ENCODE data around the gene CFAP46.

The CFAP46 gene

DNA sequence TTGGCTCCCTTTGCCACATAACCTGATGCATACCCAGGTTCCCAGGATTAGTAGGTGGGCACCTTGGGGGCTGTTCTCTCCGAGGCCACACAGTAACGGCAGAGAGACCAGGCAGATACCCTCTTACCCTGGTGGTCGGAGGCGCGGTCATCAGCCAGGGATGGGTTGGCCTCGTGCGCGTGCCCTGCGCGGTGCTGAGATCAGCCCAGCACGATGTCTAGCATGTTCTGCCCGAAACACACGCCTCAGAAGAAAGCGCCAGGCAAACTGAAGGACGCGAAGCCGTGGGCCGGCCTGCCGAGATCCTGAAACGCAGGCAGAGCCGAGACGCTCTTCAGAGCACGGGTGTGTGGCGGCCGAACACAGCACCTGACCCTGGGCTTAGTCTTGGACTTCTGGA is 34.7 kb upstream of the CFAP46 start:
- Histone ChIP-seq H3K4me3 (ENCODE audit: low read depth in 1 of 2, low read length in 2 of 2) (no peak overlapping the region), H3K27me3 (ENCODE audit: control insufficient read depth in 1 of 2, insufficient read depth in 2 of 2, low read length in 2 of 2) (peaks cover 0 to 37% of the 10 kb centered on the region in 2 donors), H3K27ac (ENCODE audit: low read depth, low read length) (no peak overlapping the region), H3K9me3 (ENCODE audit: low read length) (no peaks in the 10 kb centered on the region), H3K9ac (ENCODE audit: low read length) (no peak overlapping the region), H3K36me3 (ENCODE audit: insufficient read depth, low read length) (no peaks in the 10 kb centered on the region), H3K4me1 (ENCODE audit: insufficient read depth, low read length) (no peaks in the 10 kb centered on the region)

DNA sequence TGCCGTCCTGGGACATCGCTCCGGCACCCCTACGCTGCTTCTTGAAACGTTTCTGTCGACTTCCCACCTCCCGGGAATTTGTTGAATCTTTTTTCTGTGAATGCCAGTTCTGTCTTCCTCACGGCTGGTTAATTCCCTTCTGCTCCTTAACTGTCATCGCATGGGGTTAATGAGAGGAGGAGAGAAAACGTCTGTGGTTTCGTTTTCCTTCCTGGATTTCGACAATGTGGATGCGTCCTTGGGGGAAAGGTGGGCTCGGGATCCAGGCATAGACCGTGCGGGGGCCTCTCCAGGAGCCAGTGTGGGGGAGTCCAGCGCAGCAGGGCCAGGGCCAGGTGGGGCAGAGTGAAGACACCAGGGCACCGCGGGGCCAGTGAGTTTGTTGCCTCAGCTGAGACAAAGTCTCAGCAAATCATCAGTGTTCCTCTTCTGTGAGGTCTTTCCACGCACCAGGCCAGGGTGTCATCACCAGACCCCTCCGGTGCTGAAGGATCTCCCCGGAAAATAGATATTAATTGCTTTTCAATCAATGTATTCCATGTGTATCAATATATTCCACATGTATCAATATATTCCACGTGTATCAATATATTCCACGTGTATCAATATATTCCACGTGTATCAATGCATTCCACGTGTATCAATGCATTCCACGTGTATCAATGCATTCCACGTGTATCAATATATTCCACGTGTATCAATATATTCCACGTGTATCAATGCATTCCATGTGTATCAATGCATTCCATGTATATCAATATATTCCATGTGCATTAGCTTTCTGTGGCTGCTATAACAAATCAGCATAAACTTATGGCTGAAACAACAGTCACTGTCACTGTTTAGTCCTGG is 33.7 kb upstream of the CFAP46 start:
- Histone ChIP-seq H3K36me3 (ENCODE audit: insufficient read depth, low read length) (no peaks in the 10 kb centered on the region), H3K27ac (ENCODE audit: low read depth, low read length) (no peak overlapping the region), H3K9me3 (ENCODE audit: low read length) (no peaks in the 10 kb centered on the region), H3K9ac (ENCODE audit: low read length) (no peak overlapping the region), H3K4me1 (ENCODE audit: insufficient read depth, low read length) (no peaks in the 10 kb centered on the region), H3K4me3 (ENCODE audit: low read depth in 1 of 2, low read length in 2 of 2) (no peak overlapping the region), H3K27me3 (ENCODE audit: control insufficient read depth in 1 of 2, insufficient read depth in 2 of 2, low read length in 2 of 2) (peaks cover 0 to 46% of the 10 kb centered on the region in 2 donors)

DNA sequence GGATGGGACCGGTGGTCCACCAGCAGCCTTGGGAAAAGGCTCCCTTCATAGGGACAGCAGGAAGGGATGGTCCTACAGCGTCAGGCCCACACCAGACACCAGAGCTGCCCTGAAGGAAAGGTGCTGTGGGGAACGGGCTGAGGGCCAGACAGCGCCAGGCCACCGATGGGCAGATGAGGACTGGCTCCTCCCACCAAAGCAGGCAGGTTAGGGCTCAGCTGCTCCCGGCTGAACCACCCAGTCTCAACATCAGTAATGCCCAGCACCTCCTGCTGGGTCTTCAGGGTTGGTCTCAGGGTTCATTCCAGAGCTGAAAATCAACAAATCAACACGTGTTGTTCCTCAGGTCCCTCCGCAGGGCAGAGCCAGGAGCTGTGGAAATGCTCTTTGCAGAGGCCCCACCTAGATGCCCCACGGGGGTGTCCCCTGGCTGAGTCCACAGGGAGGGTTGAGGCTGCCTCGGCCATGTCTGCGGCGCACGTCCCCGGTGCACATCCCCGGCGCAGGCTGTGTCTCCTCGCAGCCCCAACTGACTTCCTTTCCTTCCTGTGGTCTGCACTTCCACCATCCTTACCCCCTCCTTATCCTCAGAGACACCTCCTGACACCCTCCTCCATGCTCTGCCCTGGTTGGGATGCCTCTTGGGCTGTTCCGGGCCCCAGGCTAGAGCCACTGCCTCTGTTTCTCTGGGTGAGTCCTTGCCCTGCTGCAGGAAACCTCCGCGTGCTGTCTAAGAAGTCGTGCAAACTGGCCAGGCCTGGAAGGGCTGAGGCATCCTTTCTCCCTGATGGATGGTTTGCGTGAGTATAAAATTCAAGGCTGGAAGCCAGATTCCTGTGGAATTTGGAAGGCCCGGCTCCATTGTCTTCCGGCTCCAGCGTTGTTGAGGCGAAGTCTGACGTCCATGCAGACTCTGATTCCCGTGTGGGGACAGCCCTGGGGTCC is 32.8 kb upstream of the CFAP46 start:
- Histone ChIP-seq H3K27me3 (ENCODE audit: control insufficient read depth in 1 of 2, insufficient read depth in 2 of 2, low read length in 2 of 2) (peaks cover 0 to 53% of the 10 kb centered on the region in 2 donors), H3K9ac (ENCODE audit: low read length) (no peak overlapping the region), H3K9me3 (ENCODE audit: low read length) (no peaks in the 10 kb centered on the region), H3K4me3 (ENCODE audit: low read depth in 1 of 2, low read length in 2 of 2) (no peak overlapping the region), H3K4me1 (ENCODE audit: insufficient read depth, low read length) (no peaks in the 10 kb centered on the region), H3K27ac (ENCODE audit: low read depth, low read length) (no peak overlapping the region), H3K36me3 (ENCODE audit: insufficient read depth, low read length) (no peaks in the 10 kb centered on the region)

DNA sequence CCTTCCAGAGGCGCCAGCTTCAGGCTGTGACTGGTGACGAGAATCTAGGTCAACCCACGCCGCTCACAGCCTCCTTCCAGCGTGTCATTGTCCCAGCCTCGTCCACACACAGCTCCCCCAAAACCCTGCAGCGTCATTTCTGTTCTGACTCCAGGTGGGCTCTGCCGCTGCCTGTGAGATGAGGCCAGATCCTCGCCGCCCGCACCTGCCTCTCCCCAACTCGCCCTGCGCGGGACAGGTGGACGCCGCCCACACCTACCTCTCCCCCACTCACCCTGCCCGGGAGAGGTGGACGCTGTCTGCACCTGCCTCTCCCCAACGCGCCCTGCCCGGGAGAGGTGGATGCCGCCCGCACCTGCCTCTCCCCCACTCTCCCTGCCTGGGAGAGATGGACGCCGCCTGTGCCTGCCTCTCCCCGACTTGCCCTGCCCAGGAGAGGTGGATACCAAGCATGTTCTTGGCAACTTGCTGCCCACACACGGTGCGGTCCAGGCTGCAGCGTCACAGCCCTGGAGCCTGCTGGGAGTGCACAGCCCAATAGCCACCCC is 32.0 kb upstream of the CFAP46 start:
- Histone ChIP-seq H3K36me3 (ENCODE audit: insufficient read depth, low read length) (no peaks in the 10 kb centered on the region), H3K4me1 (ENCODE audit: insufficient read depth, low read length) (no peaks in the 10 kb centered on the region), H3K9me3 (ENCODE audit: low read length) (no peaks in the 10 kb centered on the region), H3K9ac (ENCODE audit: low read length) (no peak overlapping the region), H3K27me3 (ENCODE audit: control insufficient read depth in 1 of 2, insufficient read depth in 2 of 2, low read length in 2 of 2) (peaks cover 0 to 53% of the 10 kb centered on the region in 2 donors), H3K4me3 (ENCODE audit: low read depth in 1 of 2, low read length in 2 of 2) (no peak overlapping the region), H3K27ac (ENCODE audit: low read depth, low read length) (no peak overlapping the region)

DNA sequence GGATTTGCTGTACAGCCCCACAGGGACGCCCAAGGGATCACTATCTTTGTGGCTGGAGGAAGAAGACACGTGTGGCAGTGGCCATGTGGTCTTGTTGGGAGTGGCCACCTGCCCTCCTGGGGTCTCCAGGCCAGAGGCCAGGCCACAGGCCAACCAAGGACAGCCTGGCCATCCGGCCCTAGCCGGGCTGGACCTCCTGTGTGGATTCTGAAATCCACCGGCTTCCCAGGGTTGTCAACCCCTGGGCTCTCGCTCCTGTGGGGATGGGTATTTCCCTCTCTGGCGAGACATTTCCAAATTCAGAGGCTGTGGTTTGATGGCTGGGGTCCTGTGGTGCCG is 31.5 kb upstream of the CFAP46 start:
- H3K27me3 ChIP-seq (ENCODE audit: control insufficient read depth in 1 of 2, insufficient read depth in 2 of 2, low read length in 2 of 2), result peaks cover 0 to 53% of the 10 kb centered on the region in 2 donors
- H3K9me3 ChIP-seq (ENCODE audit: low read length), result no peaks in the 10 kb centered on the region
- no peak overlapping the region for H3K9ac ChIP-seq (ENCODE audit: low read length)
- no peaks in the 10 kb centered on the region for H3K4me1 ChIP-seq (ENCODE audit: insufficient read depth, low read length)
- no peak overlapping the region for H3K4me3 ChIP-seq (ENCODE audit: low read depth in 1 of 2, low read length in 2 of 2)
- H3K36me3 ChIP-seq (ENCODE audit: insufficient read depth, low read length), result no peaks in the 10 kb centered on the region
- no peak overlapping the region for H3K27ac ChIP-seq (ENCODE audit: low read depth, low read length)

DNA sequence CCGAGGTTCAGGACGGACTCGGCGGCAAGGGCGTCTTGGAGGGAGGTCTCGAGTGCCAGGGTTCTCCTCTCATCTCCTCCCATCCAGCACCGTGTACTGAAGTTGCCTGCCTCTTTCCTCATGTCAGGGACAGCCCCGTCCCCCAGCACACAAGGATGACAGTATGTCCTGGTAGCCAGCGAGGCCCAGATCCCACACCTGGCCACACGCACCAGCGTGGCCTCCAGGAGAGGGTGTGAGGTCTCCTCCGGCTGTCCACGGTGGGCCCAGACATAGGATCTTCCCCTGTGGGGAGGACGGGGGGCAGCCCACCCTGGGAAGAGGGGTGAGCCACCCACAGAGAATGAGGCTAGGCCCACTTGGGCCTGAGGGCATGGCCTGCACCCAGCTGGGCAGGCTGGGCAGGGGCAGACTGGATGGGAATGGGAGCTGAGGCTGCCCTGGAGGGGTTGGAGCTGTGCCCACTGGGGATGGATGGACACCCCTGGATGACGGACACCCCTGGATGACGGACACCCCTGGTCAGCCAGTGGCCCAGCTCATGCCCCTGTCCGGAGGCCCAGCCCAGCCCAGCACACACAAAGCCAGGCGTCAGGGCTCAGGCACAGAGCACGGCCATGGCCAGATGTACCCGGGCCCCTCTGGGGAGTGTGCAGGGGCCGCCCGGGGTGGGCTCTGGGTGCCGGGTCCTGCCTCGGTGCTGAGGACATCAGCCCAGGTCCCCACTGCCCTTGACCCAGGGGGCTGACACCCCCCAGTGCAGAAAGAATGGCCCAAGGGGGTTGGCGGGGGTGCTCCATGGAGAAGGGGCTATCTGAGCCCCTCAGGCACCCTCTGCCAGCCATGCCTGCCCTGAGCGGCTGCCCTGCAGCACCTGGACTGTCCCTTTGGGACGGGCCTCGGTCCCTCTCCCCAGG is 30.9 kb upstream of the CFAP46 start:
- Histone ChIP-seq H3K4me1 (ENCODE audit: insufficient read depth, low read length) (no peaks in the 10 kb centered on the region), H3K36me3 (ENCODE audit: insufficient read depth, low read length) (no peaks in the 10 kb centered on the region), H3K27ac (ENCODE audit: low read depth, low read length) (no peak overlapping the region), H3K27me3 (ENCODE audit: control insufficient read depth in 1 of 2, insufficient read depth in 2 of 2, low read length in 2 of 2) (peaks cover 0 to 53% of the 10 kb centered on the region in 2 donors), H3K9ac (ENCODE audit: low read length) (no peak overlapping the region), H3K4me3 (ENCODE audit: low read depth in 1 of 2, low read length in 2 of 2) (no peak overlapping the region), H3K9me3 (ENCODE audit: low read length) (no peaks in the 10 kb centered on the region)

DNA sequence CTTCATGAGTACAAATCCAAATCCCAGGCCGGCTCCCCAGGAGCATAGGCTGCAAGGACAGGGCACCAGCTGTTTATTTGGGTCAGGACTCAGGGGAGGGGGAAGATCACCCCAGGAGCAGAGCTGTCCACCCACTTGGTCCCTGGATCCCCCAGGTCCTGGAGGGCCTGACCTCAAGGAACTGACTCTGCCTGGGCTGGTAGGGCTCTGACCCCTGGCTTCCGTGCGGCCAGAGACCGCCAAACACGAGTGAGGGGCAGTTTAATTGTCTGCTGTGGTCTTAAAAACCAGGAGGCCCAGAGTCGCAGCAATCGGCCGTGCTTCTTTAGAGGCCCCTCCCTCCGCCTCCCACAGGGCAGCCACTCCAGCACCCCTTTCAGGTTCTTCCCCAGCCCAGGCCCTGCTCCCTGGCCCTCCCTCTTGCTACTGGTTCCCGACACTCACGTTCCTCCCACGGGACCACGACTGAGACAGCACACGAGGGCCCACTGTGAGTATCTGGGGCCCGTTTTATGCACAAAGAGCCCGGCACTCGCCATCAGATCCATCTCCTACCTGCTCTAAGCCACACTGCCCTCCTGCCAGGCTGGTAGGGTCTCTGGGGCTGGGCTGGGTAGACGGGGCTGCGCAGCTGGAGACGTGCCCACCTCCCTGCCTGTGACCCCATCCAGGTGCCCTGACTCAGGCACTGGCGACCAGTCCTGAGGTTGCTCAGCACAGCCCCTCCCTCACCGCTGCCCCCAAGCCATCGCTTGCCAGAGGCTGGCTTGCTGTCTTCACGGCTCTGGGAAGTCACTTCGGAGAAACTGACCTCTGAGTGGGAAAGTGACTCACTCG is 30.0 kb upstream of the CFAP46 start:
- Histone ChIP-seq H3K27ac (ENCODE audit: low read depth, low read length) (no peak overlapping the region), H3K27me3 (ENCODE audit: control insufficient read depth in 1 of 2, insufficient read depth in 2 of 2, low read length in 2 of 2) (peaks cover 0 to 53% of the 10 kb centered on the region in 2 donors), H3K36me3 (ENCODE audit: insufficient read depth, low read length) (no peaks in the 10 kb centered on the region), H3K4me3 (ENCODE audit: low read depth in 1 of 2, low read length in 2 of 2) (no peak overlapping the region), H3K9ac (ENCODE audit: low read length) (no peak overlapping the region), H3K9me3 (ENCODE audit: low read length) (no peaks in the 10 kb centered on the region), H3K4me1 (ENCODE audit: insufficient read depth, low read length) (no peaks in the 10 kb centered on the region)

DNA sequence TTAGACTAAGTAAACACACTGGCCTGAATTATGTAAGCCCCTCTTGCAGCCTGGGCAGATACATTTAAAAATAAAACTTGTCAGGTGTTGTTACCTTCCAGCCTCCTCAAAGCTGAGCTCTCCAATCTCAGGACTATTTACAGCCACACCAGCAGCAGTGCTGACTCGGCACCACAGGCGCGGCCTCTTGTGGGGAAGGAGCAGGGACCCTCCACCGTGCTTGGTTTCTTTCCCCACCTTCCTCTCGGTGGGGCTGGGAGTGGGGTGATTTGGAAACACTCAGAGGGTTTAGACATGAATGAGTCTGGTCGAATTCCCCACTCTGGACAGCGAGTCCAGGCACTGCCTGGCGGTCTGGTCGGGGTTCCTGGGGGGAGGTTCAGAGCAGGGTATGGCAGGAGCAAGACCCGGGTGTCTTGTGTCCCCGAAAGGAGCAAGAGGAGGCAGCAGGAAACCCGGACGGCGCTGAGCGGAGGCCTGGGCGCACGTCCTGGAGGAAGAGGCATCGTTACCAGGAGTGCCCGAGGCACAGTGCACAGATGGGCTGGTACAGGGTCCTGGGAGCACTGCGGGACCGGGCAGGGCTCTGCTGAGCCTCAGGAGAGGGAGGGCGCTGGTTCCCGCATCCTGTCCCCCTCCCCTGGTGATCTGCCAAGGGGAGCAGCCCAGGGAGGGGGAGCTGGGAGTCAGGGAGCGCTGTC is 29.2 kb upstream of the CFAP46 start:
- Histone ChIP-seq H3K36me3 (ENCODE audit: insufficient read depth, low read length) (no peaks in the 10 kb centered on the region), H3K27me3 (ENCODE audit: control insufficient read depth in 1 of 2, insufficient read depth in 2 of 2, low read length in 2 of 2) (peaks cover 0 to 53% of the 10 kb centered on the region in 2 donors), H3K4me3 (ENCODE audit: low read depth in 1 of 2, low read length in 2 of 2) (no peak overlapping the region), H3K4me1 (ENCODE audit: insufficient read depth, low read length) (no peaks in the 10 kb centered on the region), H3K9ac (ENCODE audit: low read length) (no peak overlapping the region), H3K9me3 (ENCODE audit: low read length) (no peaks in the 10 kb centered on the region), H3K27ac (ENCODE audit: low read depth, low read length) (no peak overlapping the region)

DNA sequence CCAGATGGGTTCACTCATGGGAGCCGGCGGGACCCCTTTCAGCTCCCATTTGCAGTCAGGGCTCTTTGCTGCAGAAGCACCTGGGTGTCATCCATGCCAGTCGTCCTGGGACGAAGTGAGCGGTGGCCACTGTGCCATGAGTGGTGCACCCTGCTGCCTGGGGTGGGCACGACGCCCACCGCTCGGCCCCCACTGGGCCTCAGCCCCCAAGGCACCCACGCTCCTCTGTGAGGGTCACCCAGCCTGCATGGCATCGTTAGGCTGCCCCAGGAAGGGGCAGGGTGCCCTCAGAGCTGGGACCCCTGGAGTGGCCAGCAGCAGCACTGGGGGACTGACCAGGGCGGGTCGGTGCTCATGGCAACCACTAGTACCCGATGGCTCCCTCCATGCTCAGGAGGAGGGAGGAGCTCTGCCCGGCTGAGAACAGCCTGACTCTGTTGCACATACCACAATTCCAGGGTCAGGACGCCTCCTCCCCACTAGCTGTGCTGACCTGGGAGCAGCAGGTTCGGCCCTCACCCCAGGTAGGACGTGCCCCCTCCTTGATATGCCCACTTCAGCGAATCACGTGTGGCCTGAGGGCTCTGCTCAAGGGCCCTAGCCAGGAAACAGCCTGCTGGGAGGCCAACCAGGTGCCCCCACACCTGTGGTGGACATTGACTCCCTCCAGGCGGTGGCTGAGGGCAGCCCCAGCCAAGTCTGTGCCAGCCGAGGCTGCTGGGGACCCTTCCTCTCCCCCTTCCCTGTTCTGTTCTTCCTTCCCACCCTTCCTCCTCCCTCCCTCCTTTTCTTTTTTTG is 28.5 kb upstream of the CFAP46 start:
- Histone ChIP-seq H3K9ac (ENCODE audit: low read length) (no peak overlapping the region), H3K4me1 (ENCODE audit: insufficient read depth, low read length) (no peaks in the 10 kb centered on the region), H3K27ac (ENCODE audit: low read depth, low read length) (no peak overlapping the region), H3K9me3 (ENCODE audit: low read length) (no peaks in the 10 kb centered on the region), H3K4me3 (ENCODE audit: low read depth in 1 of 2, low read length in 2 of 2) (no peak overlapping the region), H3K27me3 (ENCODE audit: control insufficient read depth in 1 of 2, insufficient read depth in 2 of 2, low read length in 2 of 2) (peaks cover 0 to 52% of the 10 kb centered on the region in 2 donors), H3K36me3 (ENCODE audit: insufficient read depth, low read length) (no peaks in the 10 kb centered on the region)
